HepG2 (cell line): ENCODE measurements around the gene LRRC34. TPM values are rescaled to one million over a fixed set of nuclear protein-coding genes. Genes with fewer than 3 reads are reported as not detected.
A peak's percentile ranks its signal among the peaks of the same experiment; 100 is the strongest.

Experiments used
- EED ChIP-seq: sonication (generic); formaldehyde crosslinking; IDR thresholded peaks from 2 replicates; pipeline ENCODE4 v1.5.0; 2020; ENCODE audit warnings: mild to moderate bottlenecking, missing genetic modification reagents
- GPN1 ChIP-seq: sonication (generic); formaldehyde crosslinking; IDR thresholded peaks from 2 replicates; pipeline ENCODE4 v1.5.1; 2020; ENCODE audit warnings: missing genetic modification reagents, borderline replicate concordance
- GZF1 ChIP-seq: sonication (generic); formaldehyde crosslinking; IDR thresholded peaks from 2 replicates; pipeline ENCODE4 v1.5.1; 2020; ENCODE audit warnings: mild to moderate bottlenecking, missing genetic modification reagents
- KDM2A ChIP-seq: sonication (generic); formaldehyde crosslinking; IDR thresholded peaks from 2 replicates; pipeline ENCODE4 v1.4.0; 2020; ENCODE audit warnings: low read depth, missing genetic modification reagents, borderline replicate concordance
- KDM3A ChIP-seq: IDR thresholded peaks from 2 replicates; pipeline ENCODE4 v1.6.1; 2018; ENCODE audit warnings: low read depth, missing compliant biosample characterization
- KLF6 ChIP-seq: IDR thresholded peaks from 2 replicates; pipeline ENCODE4 v1.8.0; 2016; ENCODE audit warnings: missing biosample characterization, missing genetic modification reagents
- KMT2B ChIP-seq: IDR thresholded peaks from 2 replicates; pipeline ENCODE4 v1.6.1; 2016; ENCODE audit warnings: missing genetic modification reagents, missing compliant biosample characterization
- MIER2 ChIP-seq: IDR thresholded peaks from 2 replicates; pipeline ENCODE4 v1.6.1; 2016; ENCODE audit warnings: missing biosample characterization, missing genetic modification reagents
- ZFX ChIP-seq: sonication (generic); formaldehyde crosslinking; IDR thresholded peaks from 2 replicates; pipeline ENCODE4 v1.4.0; 2020; ENCODE audit warnings: mild to moderate bottlenecking, low read depth, missing genetic modification reagents, moderate library complexity
- ZNF232 ChIP-seq: sonication (generic); formaldehyde crosslinking; IDR thresholded peaks from 2 replicates; pipeline ENCODE4 v1.4.0; 2020; ENCODE audit warnings: missing genetic modification reagents, borderline replicate concordance
- ZNF33B ChIP-seq: sonication (generic); formaldehyde crosslinking; IDR thresholded peaks from 2 replicates; pipeline ENCODE4 v1.5.1; 2020; ENCODE audit warnings: mild to moderate bottlenecking, missing genetic modification reagents
- ZNF441 ChIP-seq: sonication (generic); formaldehyde crosslinking; IDR thresholded peaks from 2 replicates; pipeline ENCODE4 v1.7.0; 2021; ENCODE audit warnings: missing genetic modification reagents, borderline replicate concordance
- ZNF569 ChIP-seq: sonication (generic); formaldehyde crosslinking; IDR thresholded peaks from 2 replicates; pipeline ENCODE4 v1.5.0; 2020; ENCODE audit warnings: mild to moderate bottlenecking, missing genetic modification reagents, moderate library complexity, borderline replicate concordance
- ZNF749 ChIP-seq: sonication (generic); formaldehyde crosslinking; IDR thresholded peaks from 2 replicates; pipeline ENCODE4 v1.8.0; 2022; ENCODE audit warnings: mild to moderate bottlenecking, missing genetic modification reagents, moderate library complexity, borderline replicate concordance
- ZNF883 ChIP-seq: sonication (generic); formaldehyde crosslinking; IDR thresholded peaks from 2 replicates; pipeline ENCODE4 v1.5.1; 2020; ENCODE audit warnings: mild to moderate bottlenecking, missing genetic modification reagents; ENCODE audit errors: not compliant biosample characterization
- polyA plus RNA-seq, 8 experiments: library from polyadenylated mRNA; depleted of rRNA in 3 of 8; stranded (reverse) in 7 of 8; unstranded in 1 of 8; fragments of >200 nt; fragmentation: Illumina TruSeq in 4 of 8; extraction: Trizol in 4 of 8; gene quantifications; 2 replicates each; pipeline versions ENCODE4 v1.2.1 to v1.2.3, GENCODE V29; 2011 to 2016; ENCODE audit warnings: low read depth in 4 of 8, missing spikeins in 1 of 8, mixed read lengths in 1 of 8; ENCODE audit not compliant: insufficient read depth in 1 of 8
- total RNA-seq, 5 experiments: library from RNA; depleted of rRNA; stranded (reverse); fragments of >200 nt; fragmentation: Illumina TruSeq; extraction: Trizol; gene quantifications; 2 replicates each; pipeline ENCODE4 v1.2.3, GENCODE V29; 2016; ENCODE audit warnings: low read depth in 1 of 5
- TF ChIP-seq, protein P1 (sequence below): sonication (generic); formaldehyde crosslinking; IDR thresholded peaks from 2 replicates; pipeline ENCODE4 v1.4.0; 2020; ENCODE audit warnings: mild to moderate bottlenecking, missing genetic modification reagents
- TF ChIP-seq, protein P2 (sequence below): IDR thresholded peaks from 2 replicates; pipeline ENCODE4 v1.4.0; 2020; ENCODE audit warnings: mild to moderate bottlenecking, missing genetic modification reagents

The LRRC34 gene
- total and polyA plus RNA-seq, 2 of the 13 experiments (the other 11 are each of a cell fraction or from before 2014, with no cell fraction given): not detected

DNA sequence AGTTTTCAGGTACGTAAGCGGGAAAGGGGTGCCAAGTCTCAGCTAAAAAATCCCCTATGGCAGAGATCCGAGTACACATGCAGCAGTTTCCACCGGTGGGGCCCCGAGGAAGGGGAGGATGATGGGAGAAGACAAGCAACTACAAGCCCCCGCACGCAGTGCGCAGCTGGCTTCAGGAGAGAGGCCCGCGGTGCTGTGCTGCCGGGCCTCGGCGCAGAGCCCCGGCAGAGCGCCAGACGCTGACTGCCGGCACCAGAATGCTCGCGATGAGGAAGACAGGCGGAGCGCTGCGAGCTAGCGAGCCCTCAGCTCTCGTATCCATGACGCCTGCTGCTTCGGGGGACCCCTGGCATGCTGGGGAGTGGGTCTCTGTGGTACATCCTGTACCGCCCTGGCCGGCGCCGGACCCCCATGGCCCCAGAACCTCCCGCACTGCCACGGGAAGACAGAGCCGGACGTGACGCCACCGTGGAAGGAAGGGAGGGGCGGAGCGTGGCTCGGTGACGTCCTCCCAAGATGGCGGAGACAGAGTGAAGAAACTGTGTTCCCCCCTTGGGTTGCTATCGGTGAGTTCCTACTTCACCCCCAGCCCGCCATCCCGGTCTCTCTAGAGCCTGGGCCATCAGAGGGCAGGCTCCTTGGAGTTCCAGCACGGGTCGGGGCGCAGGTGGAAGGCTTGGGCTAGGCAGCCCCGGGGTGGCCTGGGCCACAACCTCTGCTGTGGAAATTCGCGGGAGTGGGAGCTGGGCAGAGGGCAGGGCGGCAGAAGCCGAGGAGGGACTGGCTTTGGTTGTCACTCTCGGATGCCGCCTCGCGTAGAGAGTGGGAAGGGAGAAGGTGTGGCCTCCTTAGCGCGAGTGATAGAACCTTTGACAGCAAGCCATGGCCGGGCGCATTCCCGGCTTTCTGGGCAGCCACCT, 39.5 kb downstream of the LRRC34 start, which contains the start of gene MYNN (continued):
- TF ChIP-seq ZNF232 (CRISPR knock-in tag) (peak; percentile 75), KMT2B (CRISPR knock-in tag) (peak; percentile 89), KDM2A (CRISPR knock-in tag) (peak; percentile 93), GZF1 (CRISPR knock-in tag) (peak; percentile 76; the same call in 1 of the 2 replicates), EED (CRISPR knock-in tag) (peak; percentile 76; the same call in 1 of the 2 replicates), ZNF749 (no peak), ZNF883 (peak; percentile 85), GPN1 (CRISPR knock-in tag) (no peak), ZNF33B (CRISPR knock-in tag) (peak; percentile 85), MIER2 (CRISPR knock-in tag) (peak; percentile 38; the same call in 1 of the 2 replicates), ZNF441 (peak; percentile 16; the same call in 1 of the 2 replicates), ZFX (CRISPR knock-in tag) (peak; percentile 83), KLF6 (CRISPR knock-in tag) (peak; percentile 92), KDM3A (CRISPR knock-in tag) (peak; percentile 78), ZNF569 (CRISPR knock-in tag) (no peak)
- TF ChIP-seq, protein P1, sequence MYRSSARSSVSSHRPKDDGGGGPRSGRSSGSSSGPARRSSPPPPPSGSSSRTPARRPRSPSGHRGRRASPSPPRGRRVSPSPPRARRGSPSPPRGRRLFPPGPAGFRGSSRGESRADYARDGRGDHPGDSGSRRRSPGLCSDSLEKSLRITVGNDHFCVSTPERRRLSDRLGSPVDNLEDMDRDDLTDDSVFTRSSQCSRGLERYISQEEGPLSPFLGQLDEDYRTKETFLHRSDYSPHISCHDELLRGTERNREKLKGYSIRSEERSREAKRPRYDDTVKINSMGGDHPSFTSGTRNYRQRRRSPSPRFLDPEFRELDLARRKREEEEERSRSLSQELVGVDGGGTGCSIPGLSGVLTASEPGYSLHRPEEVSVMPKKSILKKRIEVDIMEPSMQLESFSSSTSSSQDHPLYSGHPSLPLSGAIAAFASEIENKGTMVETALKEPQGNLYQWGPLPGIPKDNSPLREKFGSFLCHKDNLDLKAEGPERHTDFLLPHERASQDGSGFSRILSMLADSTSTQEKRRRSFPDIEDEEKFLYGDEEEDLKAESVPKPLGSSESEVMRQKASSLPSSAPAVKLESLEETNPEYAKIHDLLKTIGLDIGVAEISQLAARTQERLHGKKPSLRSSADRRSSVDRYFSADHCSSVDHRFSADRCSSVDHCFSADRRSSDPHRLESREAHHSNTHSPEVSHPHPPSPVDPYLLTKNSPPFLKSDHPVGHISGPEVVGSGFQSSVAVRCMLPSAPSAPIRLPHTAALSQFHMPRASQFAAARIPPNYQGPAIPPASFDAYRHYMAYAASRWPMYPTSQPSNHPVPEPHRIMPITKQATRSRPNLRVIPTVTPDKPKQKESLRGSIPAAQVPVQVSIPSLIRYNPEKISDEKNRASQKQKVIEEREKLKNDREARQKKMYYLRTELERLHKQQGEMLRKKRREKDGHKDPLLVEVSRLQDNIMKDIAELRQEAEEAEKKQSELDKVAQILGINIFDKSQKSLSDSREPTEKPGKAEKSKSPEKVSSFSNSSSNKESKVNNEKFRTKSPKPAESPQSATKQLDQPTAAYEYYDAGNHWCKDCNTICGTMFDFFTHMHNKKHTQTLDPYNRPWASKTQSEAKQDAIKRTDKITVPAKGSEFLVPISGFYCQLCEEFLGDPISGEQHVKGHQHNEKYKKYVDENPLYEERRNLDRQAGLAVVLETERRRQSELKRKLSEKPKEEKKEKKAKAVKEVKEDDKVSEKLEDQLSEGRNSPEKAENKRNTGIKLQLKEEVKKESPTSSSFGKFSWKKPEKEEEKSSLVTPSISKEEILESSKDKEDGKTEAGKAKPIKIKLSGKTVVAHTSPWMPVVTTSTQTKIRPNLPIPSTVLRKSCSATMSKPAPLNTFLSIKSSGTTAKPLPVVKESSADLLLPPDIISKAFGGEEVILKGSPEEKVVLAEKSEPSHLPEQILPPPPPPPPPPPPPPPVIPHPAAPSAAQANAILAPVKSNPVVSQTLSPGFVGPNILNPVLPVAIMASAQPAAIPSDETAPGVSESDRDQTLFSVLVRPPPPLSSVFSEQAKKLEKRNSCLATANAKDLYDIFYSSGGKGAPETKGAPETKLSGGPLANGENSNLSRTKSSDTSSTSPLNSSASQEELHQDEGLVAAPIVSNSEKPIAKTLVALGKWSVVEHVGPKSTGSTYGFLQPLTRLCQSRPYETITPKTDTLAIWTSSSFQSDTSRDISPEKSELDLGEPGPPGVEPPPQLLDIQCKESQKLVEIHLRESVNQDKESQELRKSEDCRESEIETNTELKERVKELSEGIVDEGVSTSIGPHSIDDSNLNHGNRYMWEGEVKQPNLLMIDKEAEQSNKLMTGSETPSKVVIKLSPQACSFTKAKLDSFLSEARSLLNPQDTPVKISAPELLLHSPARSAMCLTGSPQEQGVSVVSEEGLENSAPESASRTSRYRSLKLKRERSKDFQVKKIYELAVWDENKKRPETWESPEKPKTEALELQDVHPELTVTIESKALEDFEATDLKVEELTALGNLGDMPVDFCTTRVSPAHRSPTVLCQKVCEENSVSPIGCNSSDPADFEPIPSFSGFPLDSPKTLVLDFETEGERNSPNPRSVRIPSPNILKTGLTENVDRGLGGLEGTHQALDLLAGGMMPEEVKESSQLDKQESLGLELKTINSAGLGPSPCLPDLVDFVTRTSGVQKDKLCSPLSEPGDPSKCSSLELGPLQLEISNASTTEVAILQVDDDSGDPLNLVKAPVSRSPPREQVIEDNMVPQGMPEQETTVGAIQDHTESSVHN (CRISPR knock-in tag): peak; percentile 35; the same call in 1 of the 2 replicates
- TF ChIP-seq, protein P2, sequence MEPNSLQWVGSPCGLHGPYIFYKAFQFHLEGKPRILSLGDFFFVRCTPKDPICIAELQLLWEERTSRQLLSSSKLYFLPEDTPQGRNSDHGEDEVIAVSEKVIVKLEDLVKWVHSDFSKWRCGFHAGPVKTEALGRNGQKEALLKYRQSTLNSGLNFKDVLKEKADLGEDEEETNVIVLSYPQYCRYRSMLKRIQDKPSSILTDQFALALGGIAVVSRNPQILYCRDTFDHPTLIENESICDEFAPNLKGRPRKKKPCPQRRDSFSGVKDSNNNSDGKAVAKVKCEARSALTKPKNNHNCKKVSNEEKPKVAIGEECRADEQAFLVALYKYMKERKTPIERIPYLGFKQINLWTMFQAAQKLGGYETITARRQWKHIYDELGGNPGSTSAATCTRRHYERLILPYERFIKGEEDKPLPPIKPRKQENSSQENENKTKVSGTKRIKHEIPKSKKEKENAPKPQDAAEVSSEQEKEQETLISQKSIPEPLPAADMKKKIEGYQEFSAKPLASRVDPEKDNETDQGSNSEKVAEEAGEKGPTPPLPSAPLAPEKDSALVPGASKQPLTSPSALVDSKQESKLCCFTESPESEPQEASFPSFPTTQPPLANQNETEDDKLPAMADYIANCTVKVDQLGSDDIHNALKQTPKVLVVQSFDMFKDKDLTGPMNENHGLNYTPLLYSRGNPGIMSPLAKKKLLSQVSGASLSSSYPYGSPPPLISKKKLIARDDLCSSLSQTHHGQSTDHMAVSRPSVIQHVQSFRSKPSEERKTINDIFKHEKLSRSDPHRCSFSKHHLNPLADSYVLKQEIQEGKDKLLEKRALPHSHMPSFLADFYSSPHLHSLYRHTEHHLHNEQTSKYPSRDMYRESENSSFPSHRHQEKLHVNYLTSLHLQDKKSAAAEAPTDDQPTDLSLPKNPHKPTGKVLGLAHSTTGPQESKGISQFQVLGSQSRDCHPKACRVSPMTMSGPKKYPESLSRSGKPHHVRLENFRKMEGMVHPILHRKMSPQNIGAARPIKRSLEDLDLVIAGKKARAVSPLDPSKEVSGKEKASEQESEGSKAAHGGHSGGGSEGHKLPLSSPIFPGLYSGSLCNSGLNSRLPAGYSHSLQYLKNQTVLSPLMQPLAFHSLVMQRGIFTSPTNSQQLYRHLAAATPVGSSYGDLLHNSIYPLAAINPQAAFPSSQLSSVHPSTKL (CRISPR knock-in tag): peak; percentile 37; the same call in 1 of the 2 replicates
